ENCODE data around the gene ADD3.

DNA sequence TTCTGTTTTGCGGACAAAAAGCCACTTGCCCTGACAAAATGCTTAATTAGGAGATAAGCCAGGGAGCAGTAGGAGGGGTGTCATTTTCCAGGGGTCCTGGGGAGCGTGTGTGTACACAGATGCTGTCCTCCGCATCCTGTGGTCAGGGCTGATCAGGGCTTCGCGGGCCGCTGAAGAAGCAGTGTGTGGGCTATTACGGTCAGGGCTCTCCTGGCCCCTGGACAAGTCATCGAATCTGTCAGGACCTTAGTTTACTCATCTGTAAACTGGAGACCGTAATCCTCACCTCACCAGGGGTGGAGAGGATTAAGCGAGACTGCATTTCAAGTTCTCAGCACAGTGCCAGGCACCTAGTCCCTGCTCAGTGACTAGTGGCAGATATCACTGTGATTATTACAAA, 173.7 kb downstream of the ADD3 start:
- TF ChIP-seq POLR2AphosphoS5 (IDR thresholded peaks at IDR 0.05; ENCODE audit: insufficient read depth, low read depth, low read length) (no peak), CTCF (IDR thresholded peaks at IDR 0.05; ENCODE audit: extremely low read depth in 1 of 2, insufficient read depth in 1 of 2, low read depth in 1 of 2, low read length in 2 of 2) (no peak), EZH2 (IDR thresholded peaks at IDR 0.05; ENCODE audit: borderline replicate concordance, low read depth, low read length, severe bottlenecking) (no peak), JUN (IDR thresholded peaks at IDR 0.05; ENCODE audit: borderline replicate concordance, insufficient read depth, insufficient read length, low read depth) (no peak), POLR2A (IDR thresholded peaks at IDR 0.05; ENCODE audit: low read depth, low read length) (no peak), MYC (IDR thresholded peaks at IDR 0.05; ENCODE audit: low read depth, low read length) (no peak), FOS (IDR thresholded peaks at IDR 0.05; ENCODE audit: borderline replicate concordance, insufficient read depth, low read length) (no peak)
- TF ChIP-seq, protein P1, sequence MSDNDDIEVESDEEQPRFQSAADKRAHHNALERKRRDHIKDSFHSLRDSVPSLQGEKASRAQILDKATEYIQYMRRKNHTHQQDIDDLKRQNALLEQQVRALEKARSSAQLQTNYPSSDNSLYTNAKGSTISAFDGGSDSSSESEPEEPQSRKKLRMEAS (IDR thresholded peaks at IDR 0.05; ENCODE audit: insufficient read depth, insufficient read length): no peak
